Fibroblast of lung (primary cell): ENCODE results near the gene PCSK6.

Experiments used
- EZH2 ChIP-seq: IDR thresholded peaks from 2 replicates; pipeline ENCODE4 v1.5.1; 2012; ENCODE audit warnings: low read length, control low read depth, mild to moderate bottlenecking; ENCODE audit errors: missing control alignments
- TF ChIP-seq, protein P1 (sequence below), 2 donors: IDR thresholded peaks in 1 of 2; conservative IDR thresholded peaks in 1 of 2; 1 replicate in 1 of 2; 2 replicates in 1 of 2; pipeline ENCODE4 v1.5.1; 2011 to 2012; ENCODE audit warnings: low read length in 2 of 2, control low read depth in 1 of 2, inconsistent platforms in 1 of 2, low read depth in 1 of 2, mild to moderate bottlenecking in 1 of 2

DNA sequence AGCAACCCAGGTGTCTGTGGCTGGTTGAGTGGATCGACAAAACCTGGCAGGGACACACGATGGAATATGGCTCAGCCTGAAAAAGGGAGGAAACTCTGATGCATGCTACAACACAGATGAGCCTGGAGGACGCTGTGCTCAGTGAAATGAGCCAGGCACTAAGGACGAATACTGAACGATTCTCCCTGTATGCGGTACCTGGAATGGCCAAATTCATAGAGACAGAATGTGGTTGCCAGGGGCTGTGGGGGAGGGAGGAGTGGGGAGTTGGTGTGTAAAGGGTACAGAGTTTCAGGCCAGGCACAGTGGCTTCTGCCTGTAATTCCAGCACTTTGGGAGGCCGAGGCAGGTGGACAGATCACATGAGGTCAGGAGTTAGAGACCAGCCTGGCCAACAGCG is 35.1 kb downstream of the PCSK6 start:
- TF ChIP-seq, protein P1, sequence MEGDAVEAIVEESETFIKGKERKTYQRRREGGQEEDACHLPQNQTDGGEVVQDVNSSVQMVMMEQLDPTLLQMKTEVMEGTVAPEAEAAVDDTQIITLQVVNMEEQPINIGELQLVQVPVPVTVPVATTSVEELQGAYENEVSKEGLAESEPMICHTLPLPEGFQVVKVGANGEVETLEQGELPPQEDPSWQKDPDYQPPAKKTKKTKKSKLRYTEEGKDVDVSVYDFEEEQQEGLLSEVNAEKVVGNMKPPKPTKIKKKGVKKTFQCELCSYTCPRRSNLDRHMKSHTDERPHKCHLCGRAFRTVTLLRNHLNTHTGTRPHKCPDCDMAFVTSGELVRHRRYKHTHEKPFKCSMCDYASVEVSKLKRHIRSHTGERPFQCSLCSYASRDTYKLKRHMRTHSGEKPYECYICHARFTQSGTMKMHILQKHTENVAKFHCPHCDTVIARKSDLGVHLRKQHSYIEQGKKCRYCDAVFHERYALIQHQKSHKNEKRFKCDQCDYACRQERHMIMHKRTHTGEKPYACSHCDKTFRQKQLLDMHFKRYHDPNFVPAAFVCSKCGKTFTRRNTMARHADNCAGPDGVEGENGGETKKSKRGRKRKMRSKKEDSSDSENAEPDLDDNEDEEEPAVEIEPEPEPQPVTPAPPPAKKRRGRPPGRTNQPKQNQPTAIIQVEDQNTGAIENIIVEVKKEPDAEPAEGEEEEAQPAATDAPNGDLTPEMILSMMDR (conservative IDR thresholded peaks at IDR 0.05 in 1 of 2, IDR thresholded peaks at IDR 0.05 in 1 of 2; ENCODE audit: low read depth in 1 of 2, low read length in 2 of 2): no peak
- no peak for TF ChIP-seq EZH2
